Keratinocyte (primary cell): ENCODE data around the gene SMIM23.

Source experiments
- CTCF ChIP-seq, 3 experiments: IDR thresholded peaks in 1 of 3; conservative IDR thresholded peaks in 1 of 3; optimal IDR thresholded peaks in 1 of 3; 2 replicates in 2 of 3; 3 replicates in 1 of 3; pipeline versions ENCODE3 to v1.5.1; 2011; ENCODE audit warnings: low read length in 3 of 3, mild to moderate bottlenecking in 3 of 3, moderate library complexity in 2 of 3, control low read depth in 1 of 3, inconsistent platforms in 1 of 3; ENCODE audit not compliant: insufficient read depth in 2 of 3; ENCODE audit errors: extremely low read depth in 1 of 3
- EZH2 ChIP-seq: IDR thresholded peaks from one replicate; pipeline ENCODE4 v1.6.1; 2012; ENCODE audit warnings: inconsistent platforms, mild to moderate bottlenecking, low read length, moderate library complexity

GRCh38 chr5:171789353-171789752, 3.7 kb downstream of the SMIM23 start:
- TF ChIP-seq CTCF (optimal IDR thresholded peaks at IDR 0.05 in 1 of 3, IDR thresholded peaks at IDR 0.05 in 1 of 3, conservative IDR thresholded peaks at IDR 0.05 in 1 of 3; ENCODE audit: extremely low read depth in 1 of 3, insufficient read depth in 2 of 3, low read length in 3 of 3) (no peak), EZH2 (no peak)
